Measurements from ENCODE around the gene TRIM28. TPM values are rescaled to one million over a fixed set of nuclear protein-coding genes. Genes with fewer than 3 reads are reported as not detected.
"Not testable (repeated sequence)": the region's sequence is repeated elsewhere in the genome, so short reads cannot be mapped to it uniquely, and the experiment has no call there.

Gene TRIM28
- 140 TPM for total RNA-seq
- long read RNA-seq, transcript TRIM28-213 (4 exons, 714 nt) = minor isoform, 9 of 149 reads
- long read RNA-seq, transcript TRIM28-201 (17 exons, 2,960 nt) = major isoform, 100 of 149 reads
- long read RNA-seq, partial matches to known transcripts = 29 of 149 reads
- long read RNA-seq, other reads (novel, unspliced or antisense) = 11 of 149 reads

GRCh38 chr19:58543826-58544590, at the start of gene TRIM28:
Gene TRIM28, plus strand, starts transcription at chr19:58544064. Its CDS starts 694 bp downstream, at chr19:58544758.
- DNase-seq (ENCODE audit: low spot score) = peak; percentile 99
- intact Hi-C loops (cut with DNase I) = loop anchor here (1.0 kb wide), 1 partner anchor 45 kb away; no protein-coding TSS in a partner anchor

DNA sequence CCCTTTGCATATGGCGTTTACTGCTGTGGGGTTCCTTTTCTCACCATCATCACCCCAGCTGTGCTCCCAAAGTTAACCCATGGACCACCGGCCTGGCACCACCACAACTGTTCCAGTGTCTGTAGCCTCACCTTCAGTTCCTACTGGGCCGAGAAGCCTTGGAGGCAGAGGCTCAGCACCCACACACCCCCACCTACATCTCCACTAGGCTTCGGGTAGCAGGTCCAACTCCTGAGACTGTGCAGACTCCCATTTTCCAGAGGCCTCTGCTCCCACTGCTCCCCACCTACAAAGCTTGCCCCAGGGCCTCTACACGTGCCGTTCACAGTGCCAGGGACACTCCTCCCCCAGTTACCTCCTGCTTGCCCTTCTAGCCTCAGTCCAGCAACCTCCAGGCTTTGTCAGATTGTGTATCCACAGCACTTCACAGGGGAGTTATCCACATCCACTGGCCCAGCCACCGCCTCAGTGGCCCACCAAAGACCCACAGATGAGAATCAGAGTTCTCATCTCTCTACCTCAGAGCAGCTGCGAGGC, 46.2 kb upstream of the TRIM28 start:
- intact Hi-C loops (cut with DNase I) = loop anchor here (1.0 kb wide), 1 partner anchor 25 kb away; no protein-coding TSS in a partner anchor
- peak; percentile 72 for DNase-seq (ENCODE audit: low spot score)

GRCh38 chr19:58498316-58499020, 45.4 kb upstream of the TRIM28 start:
- intact Hi-C loops (cut with DNase I) = loop anchor here (1.0 kb wide), 1 partner anchor 46 kb away; the partner anchor contains the start of gene TRIM28
- no peak for DNase-seq (ENCODE audit: low spot score)

- intact Hi-C loops (cut with DNase I) = loop anchor here (1.0 kb wide), 1 partner anchor 45 kb away; the partner anchor contains the start of gene TRIM28
- peak; percentile 99 for DNase-seq (ENCODE audit: low spot score)
Measured at GRCh38 chr19:58499021-58499927, 44.6 kb upstream of the TRIM28 start.

GRCh38 chr19:58500242-58500641, 43.6 kb upstream of the TRIM28 start:
- intact Hi-C loops (cut with DNase I) = no loop called here
- no peak for DNase-seq (ENCODE audit: low spot score)

DNA sequence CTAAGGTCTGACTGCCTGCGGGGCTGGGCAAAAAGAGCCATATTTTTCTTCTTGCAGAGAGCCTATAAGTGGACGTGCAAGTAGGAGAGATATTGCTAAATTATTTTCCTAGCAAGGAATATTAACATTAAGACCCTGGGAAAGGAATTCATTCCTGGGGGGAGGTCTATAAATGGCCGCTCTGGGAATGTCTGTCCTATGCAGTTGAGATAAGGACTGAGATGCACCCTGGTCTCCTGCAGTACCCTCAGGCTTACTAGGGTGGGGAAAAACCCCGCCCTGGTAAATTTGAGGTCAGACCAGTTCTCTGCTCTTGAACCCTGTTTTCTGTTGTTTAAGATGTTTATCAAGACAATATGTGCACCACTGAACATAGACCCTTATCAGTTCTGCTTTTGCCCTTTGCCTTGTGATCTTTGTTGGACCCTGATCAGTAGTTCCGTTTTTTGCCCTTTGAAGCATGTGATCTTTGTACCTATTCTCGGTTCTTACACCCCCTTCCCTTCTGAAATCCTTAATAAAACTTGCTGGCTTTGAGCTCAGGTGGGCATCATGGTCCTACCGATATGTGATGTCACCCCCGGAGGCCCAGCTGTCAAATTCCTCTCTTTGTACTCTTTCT, 36.2 kb upstream of the TRIM28 start:
- DNase-seq (ENCODE audit: low spot score); intact Hi-C loops (cut with DNase I): not testable (repeated sequence)

DNA sequence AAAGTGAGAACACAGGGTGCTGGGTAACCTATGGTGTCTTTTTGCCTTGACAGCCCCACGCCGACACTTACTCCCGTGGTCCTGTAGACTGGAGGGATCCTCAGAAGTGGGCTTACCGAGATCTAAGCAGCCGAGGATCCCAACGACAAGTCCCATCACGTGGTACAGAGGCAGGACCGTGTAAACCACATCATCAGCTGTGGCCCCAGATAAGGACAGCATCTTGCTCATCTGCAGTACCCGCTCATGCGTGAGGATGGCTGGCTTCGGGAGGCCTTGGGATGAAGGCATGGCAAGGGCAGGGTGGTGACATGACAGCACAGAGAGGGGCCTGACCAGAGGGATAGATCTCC, 34.2 kb upstream of the TRIM28 start:
- intact Hi-C loops (cut with DNase I) = no loop called here
- DNase-seq (ENCODE audit: low spot score) = no peak

DNA sequence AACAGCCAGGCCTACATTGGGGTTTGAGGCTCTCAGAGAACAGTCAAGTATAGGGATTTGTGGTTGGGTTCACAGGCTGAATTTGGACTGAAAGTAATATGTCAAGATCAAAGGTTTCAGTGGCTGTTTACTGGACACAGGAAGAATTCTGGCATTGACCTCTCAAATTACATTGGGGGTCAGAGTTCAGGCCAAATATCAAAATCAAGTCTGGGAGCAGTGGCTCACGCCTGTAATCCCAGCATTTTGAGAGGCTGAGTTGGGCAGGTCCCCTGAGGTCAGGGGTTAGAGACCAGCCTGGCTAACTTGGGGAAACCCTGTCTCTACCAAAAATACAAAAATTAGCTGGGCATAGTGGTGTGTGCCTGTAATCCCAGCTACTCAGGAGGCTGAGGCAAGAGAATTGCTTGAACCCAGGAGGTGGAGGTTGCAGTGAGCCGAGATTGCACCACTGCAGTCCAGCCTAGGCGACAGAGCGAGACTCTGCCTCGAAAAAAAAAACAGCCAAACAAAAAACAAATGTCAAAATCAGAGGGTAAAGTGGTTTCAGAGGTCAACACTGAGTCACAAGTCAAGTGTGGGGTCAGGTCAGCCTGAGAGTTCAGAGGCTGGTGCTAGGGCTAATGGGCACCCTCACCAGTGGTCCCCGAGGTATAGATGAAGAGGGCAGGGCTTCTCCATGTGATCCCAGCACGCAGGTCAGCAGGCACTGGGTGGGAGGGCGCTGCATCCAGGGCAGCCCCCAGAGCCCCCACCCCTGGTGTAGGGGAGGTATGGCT, 33.6 kb upstream of the TRIM28 start:
- DNase-seq (ENCODE audit: low spot score) = no peak
- intact Hi-C loops (cut with DNase I) = no loop called here

GRCh38 chr19:58511353-58512208, 32.3 kb upstream of the TRIM28 start, which contains the start of gene SLC27A5:
Gene SLC27A5, minus strand, starts transcription at chr19:58511992. Its CDS starts 37 bp downstream, at chr19:58511955.
- intact Hi-C loops (cut with DNase I) = no loop called here
- no peak for DNase-seq (ENCODE audit: low spot score)

- no peak for DNase-seq (ENCODE audit: low spot score)
- intact Hi-C loops (cut with DNase I) = no loop called here
Measured at GRCh38 chr19:58513213-58513693, 30.6 kb upstream of the TRIM28 start.

DNA sequence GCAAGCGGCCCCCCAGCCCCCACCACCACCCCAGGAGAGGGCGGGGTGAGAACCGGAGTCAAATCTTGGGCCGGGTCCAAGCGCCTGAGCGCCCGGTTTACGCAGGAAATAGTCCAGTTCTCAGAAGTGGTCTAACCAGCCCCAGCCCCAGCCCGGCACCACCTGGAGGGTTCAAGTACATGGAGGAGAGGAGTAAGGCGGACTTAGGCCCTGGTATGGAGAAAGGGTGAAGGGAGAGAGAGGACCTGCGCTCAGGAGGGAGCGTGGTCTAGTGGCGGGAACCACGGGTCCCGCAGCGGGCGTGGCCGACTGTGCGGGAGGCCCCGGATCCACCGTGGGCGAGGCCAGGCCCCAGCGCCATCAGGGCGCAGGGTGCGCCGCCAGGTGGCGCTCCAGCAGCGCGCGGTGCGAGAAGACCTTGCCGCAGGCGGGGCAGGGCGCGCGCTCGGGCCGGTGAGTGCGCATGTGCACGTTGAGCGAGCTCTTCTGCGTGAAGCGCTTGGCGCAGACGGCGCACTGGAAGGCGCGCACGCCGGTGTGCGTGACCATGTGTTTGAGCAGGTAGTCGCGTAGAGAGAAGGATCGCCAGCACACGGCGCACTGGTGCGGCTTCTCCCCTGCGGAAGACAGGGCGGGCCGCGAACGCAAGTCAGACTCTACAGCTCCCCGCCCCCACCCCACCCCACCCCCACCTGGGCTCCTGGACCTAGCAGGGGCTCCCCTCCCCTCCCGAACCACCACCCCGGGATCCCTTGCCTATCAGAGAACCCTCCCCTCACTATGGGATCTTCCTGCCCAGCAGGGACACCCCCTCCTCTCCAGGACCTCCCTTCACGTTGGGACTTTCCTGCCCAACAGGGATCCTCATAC, 29.9 kb upstream of the TRIM28 start:
- DNase-seq (ENCODE audit: low spot score) = peak; percentile 94
- intact Hi-C loops (cut with DNase I) = no loop called here

DNA sequence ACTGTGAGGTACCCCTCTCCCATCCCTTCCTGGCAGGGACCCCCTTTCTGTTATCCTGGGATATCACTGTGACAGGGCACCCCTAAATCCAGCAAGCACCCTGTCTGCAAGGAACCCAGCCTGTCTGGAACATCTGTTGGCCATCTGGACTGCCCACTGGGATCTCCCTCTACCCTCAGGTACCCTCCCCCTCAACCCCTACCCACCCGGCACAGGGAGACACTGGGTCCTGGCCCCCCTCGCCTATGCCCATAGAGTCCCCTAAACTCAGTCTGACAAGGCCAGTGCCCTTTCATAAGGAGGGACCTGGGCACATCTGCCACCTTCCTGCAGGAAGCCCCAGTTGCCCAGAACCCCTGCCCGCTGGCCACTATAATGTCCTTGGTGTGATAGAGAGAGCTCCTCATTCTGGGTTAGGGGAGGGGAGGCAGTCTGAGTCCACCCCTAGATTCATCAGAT, 29.3 kb upstream of the TRIM28 start:
- no peak for DNase-seq (ENCODE audit: low spot score)
- intact Hi-C loops (cut with DNase I) = no loop called here

DNA sequence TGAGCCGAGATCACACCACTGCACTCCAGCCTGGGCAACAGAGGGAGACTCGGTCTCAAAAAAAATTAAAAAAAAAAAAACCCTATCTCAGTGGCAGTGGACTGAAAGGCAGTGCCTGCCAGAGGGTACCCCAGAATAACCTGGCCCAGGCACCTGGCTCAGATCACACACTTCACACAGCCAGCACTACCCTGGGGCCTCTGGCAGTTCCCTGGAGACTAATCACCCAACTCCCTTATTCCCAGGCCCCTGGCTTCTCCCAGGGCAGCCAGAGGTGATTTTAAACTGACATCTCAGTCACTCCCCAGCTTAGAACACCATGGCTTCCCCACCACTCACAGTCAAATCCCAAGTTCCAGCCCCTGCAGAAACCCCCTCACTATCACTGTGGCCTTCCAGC, 28.6 kb upstream of the TRIM28 start:
- intact Hi-C loops (cut with DNase I) = no loop called here
- DNase-seq (ENCODE audit: low spot score) = no peak

GRCh38 chr19:58516246-58516836, 27.5 kb upstream of the TRIM28 start:
- no peak for DNase-seq (ENCODE audit: low spot score)
- intact Hi-C loops (cut with DNase I) = no loop called here
